GM19239 (cell line): ENCODE results near the gene TRIM40.

Experiments
- DNase-seq: peaks from one replicate; pipeline ENCODE4 v3.0.0; 2011; ENCODE audit warnings: low spot score; ENCODE audit not compliant: insufficient read length
- FAIRE-seq: peaks from 2 replicates; lab custom pipeline; 2011; peaks lifted over from hg19 to GRCh38; lab: Jason Lieb, UNC

The TRIM40 gene

DNA sequence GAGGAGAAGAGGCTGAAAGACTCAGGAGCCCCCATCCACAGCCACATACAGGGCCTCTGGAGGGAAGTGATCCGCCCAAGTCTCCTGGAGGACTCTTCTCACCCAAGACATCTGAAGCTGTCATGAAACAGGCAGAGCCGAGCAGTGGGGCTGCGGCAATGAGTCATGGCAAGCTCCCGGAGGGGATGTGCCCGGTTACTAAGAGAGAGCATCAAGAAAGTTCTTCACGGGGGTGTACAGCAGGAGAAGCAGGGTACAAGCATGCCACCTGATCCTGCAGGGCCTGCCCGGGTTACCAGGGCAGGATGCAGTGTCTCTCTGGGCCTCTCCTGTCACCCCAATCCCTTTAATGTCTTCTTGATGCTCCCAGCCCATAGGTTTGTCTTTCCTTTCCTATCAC, 56.1 kb downstream of the TRIM40 start:
- no peak for DNase-seq

DNA sequence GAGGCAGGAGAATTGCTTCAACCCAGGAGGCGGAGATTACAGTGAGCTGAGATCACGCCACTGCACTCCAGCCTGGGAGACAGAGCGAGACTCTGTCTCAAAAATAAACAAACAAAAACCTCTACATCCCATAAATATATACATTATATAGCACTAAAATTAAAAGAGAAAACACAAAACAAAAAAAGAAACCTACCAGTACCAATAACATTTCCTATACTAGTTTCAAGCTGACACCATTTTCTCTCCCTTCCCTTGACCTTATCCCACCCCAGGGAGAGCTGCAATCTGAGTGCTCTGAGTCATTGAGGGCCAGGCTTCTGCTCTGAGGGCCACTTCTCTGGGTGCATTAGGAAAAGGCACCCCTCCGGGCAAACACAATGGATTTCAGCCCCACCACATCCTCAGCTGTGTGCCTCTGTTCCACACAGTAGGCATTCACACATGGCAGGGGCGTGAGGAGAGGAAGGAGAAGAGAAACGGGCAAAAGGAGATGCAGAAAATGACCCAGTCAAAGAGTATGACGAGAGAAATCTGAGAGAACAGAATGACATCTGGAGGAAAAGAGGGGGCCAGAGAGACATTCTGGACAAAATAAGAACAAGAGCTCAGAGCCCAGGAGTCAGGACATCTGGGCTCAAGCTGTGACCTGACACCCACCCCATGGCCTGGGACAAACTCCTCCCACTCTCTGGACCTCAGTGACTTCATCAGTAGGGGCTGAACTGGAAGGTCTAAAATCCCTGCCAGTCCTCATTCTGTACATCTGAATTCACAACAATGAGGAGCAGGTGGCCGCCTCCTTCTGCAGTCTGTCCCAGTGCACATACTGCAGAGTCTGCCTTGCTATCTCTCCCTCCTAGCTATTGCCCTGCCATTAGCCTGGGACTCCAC, 59.1 kb downstream of the TRIM40 start:
- DNase-seq (no peak), FAIRE-seq (no peak)

More for the DNA sequence above, 56.1 kb downstream of the TRIM40 start:
- no peak for FAIRE-seq

DNA sequence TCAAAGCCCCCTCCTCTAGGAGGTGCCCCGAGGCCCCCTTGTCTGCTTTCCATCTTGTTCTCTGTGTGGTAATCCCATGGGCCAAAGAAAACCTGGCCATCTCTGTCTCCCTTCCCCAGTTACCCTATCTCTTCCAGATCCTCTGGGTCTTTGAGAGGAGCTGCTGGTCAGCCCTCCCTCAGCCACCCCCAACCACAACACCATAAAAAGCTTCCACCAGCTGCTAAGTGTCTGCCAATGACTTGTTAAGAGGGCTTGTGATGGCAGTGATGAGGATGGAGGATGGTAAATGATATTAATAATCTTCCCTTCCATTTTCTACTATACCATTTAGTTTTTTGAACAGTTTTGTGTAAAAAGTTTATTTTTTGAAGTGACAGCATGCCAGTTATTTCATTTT, 60.0 kb downstream of the TRIM40 start:
- FAIRE-seq (no peak), DNase-seq (no peak)

GRCh38 chr6:30196376-30196775, 60.4 kb downstream of the TRIM40 start:
- DNase-seq, result no peak
- no peak for FAIRE-seq
